DOHH2 (cell line): ENCODE results near the gene AGTR2.
"Not testable (repeated sequence)": the region's sequence is repeated elsewhere in the genome, so short reads cannot be mapped to it uniquely, and the experiment has no call there.

Experiments used
- H3F3A ChIP-seq: fragments of 200-600 bp; sonication (generic), shearing (Covaris generic); 2 replicates; pipeline ENCODE4 v1.6.0; 2016; ENCODE audit warnings: antibody characterized with exemption, mild to moderate bottlenecking; ENCODE audit not compliant: control insufficient read depth, insufficient read depth
- H3K27ac ChIP-seq: fragments of 200-600 bp; sonication (generic); 2 replicates; pipeline ENCODE4 v1.5.1; 2014; ENCODE audit warnings: low read depth, mild to moderate bottlenecking, low read length, moderate library complexity
- H3K27me3 ChIP-seq: fragments of 200-600 bp; sonication (generic); 2 replicates; pipeline ENCODE4 v1.6.1; 2014; ENCODE audit warnings: mild to moderate bottlenecking, low read length, mixed read lengths; ENCODE audit not compliant: control insufficient read depth
- H3K36me3 ChIP-seq: fragments of 200-600 bp; sonication (generic); 2 replicates; pipeline ENCODE4 v1.6.1; 2014; ENCODE audit warnings: mild to moderate bottlenecking, low read length, moderate library complexity, mixed read lengths; ENCODE audit not compliant: control insufficient read depth
- H3K4me1 ChIP-seq: fragments of 200-600 bp; sonication (generic); 2 replicates; pipeline ENCODE4 v1.6.1; 2014; ENCODE audit warnings: mild to moderate bottlenecking, low read length, mixed read lengths; ENCODE audit not compliant: control insufficient read depth
- H3K4me2 ChIP-seq: fragments of 200-600 bp; sonication (generic); 2 replicates; pipeline ENCODE4 v1.6.0; 2014; ENCODE audit warnings: mild to moderate bottlenecking, low read length, moderate library complexity
- H3K4me3 ChIP-seq: fragments of 200-600 bp; sonication (generic); 2 replicates; pipeline ENCODE4 v1.5.1; 2014; ENCODE audit warnings: mild to moderate bottlenecking, low read length, mixed read lengths
- H3K79me2 ChIP-seq: fragments of 200-600 bp; sonication (generic); 2 replicates; pipeline ENCODE4 v1.6.1; 2014; ENCODE audit warnings: mild to moderate bottlenecking, low read length, mixed read lengths; ENCODE audit not compliant: control insufficient read depth
- H3K9me2 ChIP-seq: fragments of 200-600 bp; sonication (generic); replicated peaks from 2 replicates; pipeline ENCODE4 v1.6.1; 2014; ENCODE audit warnings: mild to moderate bottlenecking, low read length, mixed read lengths; ENCODE audit not compliant: control insufficient read depth
- H3K9me3 ChIP-seq: fragments of 200-600 bp; sonication (generic); 2 replicates; pipeline ENCODE4 v1.6.1; 2014; ENCODE audit warnings: antibody characterized with exemption, low read length, mixed read lengths; ENCODE audit not compliant: control insufficient read depth, insufficient read depth
- H4K20me1 ChIP-seq: fragments of 200-600 bp; sonication (generic); 2 replicates; pipeline ENCODE4 v1.6.0; 2014; ENCODE audit warnings: low read depth, mild to moderate bottlenecking, antibody characterized with exemption, low read length, moderate library complexity; ENCODE audit not compliant: control insufficient read depth, insufficient read depth
- CTCF ChIP-seq: fragments of 200-600 bp; sonication (generic); IDR thresholded peaks from one replicate; pipeline ENCODE4 v1.5.1; 2014; ENCODE audit warnings: antibody characterized with exemption, mild to moderate bottlenecking, low read depth, low read length; ENCODE audit not compliant: poor library complexity, severe bottlenecking
- EZH2phosphoT487 ChIP-seq: fragments of 200-600 bp; sonication (generic); IDR thresholded peaks from 2 replicates; pipeline ENCODE4 v1.6.1; 2017; ENCODE audit warnings: borderline replicate concordance, mild to moderate bottlenecking, antibody characterized with exemption, low read length, moderate library complexity, mixed read lengths

AGTR2 gene

GRCh38 chrX:116170511-116170910 is at the start of gene AGTR2:
TSS of gene AGTR2 (plus strand) at chrX:116170744. CDS start at chrX:116172281, 1,537 bp downstream.
- Histone ChIP-seq H3K27me3 (no peaks in the 10 kb centered on the region), H3K4me1 (no peaks in the 10 kb centered on the region), H3K9me3 (no peaks in the 10 kb centered on the region), H3K4me2 (no peak within 1 kb of the TSS), H3K36me3 (no peaks in the 10 kb centered on the region), H3K27ac (no peak within 1 kb of the TSS), H3K4me3 (no peak within 1 kb of the TSS), H3K79me2 (no peaks in the 10 kb centered on the region), H4K20me1 (no peaks in the 10 kb centered on the region), H3K9me2 (no peaks in the 10 kb centered on the region), H3F3A (no peaks in the 10 kb centered on the region)
- TF ChIP-seq CTCF (no peak), EZH2phosphoT487 (no peak)

GRCh38 chrX:116135277-116135676 is 35.3 kb upstream of the AGTR2 start:
- Histone ChIP-seq H4K20me1 (no peaks in the 10 kb centered on the region), H3K27ac (no peak overlapping the region), H3F3A (no peaks in the 10 kb centered on the region), H3K79me2 (no peaks in the 10 kb centered on the region), H3K27me3 (no peaks in the 10 kb centered on the region), H3K4me2 (no peak overlapping the region), H3K9me3 (no peaks in the 10 kb centered on the region), H3K4me1 (no peaks in the 10 kb centered on the region), H3K36me3 (no peaks in the 10 kb centered on the region), H3K9me2 (no peaks in the 10 kb centered on the region), H3K4me3 (no peak overlapping the region)
- no peak for TF ChIP-seq EZH2phosphoT487
- no peak for TF ChIP-seq CTCF

GRCh38 chrX:116141270-116141669 is 29.3 kb upstream of the AGTR2 start:
- H3K79me2 ChIP-seq, H3K4me3 ChIP-seq, H4K20me1 ChIP-seq, H3K27ac ChIP-seq, H3K27me3 ChIP-seq, H3K4me1 ChIP-seq, H3K9me2 ChIP-seq, H3K4me2 ChIP-seq, H3K36me3 ChIP-seq, H3K9me3 ChIP-seq, H3F3A ChIP-seq: not testable (repeated sequence)

- Histone ChIP-seq H3K36me3 (no peaks in the 10 kb centered on the region), H3K27me3 (no peaks in the 10 kb centered on the region), H3K79me2 (no peaks in the 10 kb centered on the region), H3K4me1 (no peaks in the 10 kb centered on the region), H3K4me3 (no peak overlapping the region), H3K9me3 (no peaks in the 10 kb centered on the region), H3F3A (no peaks in the 10 kb centered on the region), H3K27ac (no peak overlapping the region), H3K9me2 (no peaks in the 10 kb centered on the region), H3K4me2 (no peak overlapping the region), H4K20me1 (no peaks in the 10 kb centered on the region)
- TF ChIP-seq EZH2phosphoT487 (no peak), CTCF (no peak)
Observed at GRCh38 chrX:116142976-116143375, 27.6 kb upstream of the AGTR2 start.
